Stimulated activated effector memory CD8-positive, alpha-beta T cell treated with anti-CD3 and anti-CD28 coated beads, Interleukin-12 subunit alpha, Interleukin-12 subunit beta, amount 100 ng/mL, for 72 hours (primary cell): ENCODE data around the gene CDH19.

Experiments used
- ATAC-seq: fragments of 150-1000 bp; cut with Tn5 transposase; 2 replicates; pipeline ENCODE4 v1.10.0; 2021
- DNase-seq, 2 donors: peaks; one replicate each; pipeline ENCODE4 v3.0.0; 2021 to 2022; ENCODE audit warnings: low spot score in 2 of 2
- H3K27ac Mint-ChIP-seq: one replicate; pipeline ENCODE4 v1.8.0; 2022; ENCODE audit warnings: mild to moderate bottlenecking, mixed read lengths
- H3K36me3 Mint-ChIP-seq: one replicate; pipeline ENCODE4 v1.8.0; 2022; ENCODE audit warnings: mild to moderate bottlenecking, mixed read lengths
- H3K4me1 Mint-ChIP-seq: one replicate; pipeline ENCODE4 v1.8.0; 2022; ENCODE audit warnings: mixed read lengths
- H3K4me3 Mint-ChIP-seq: one replicate; pipeline ENCODE4 v1.8.0; 2022; ENCODE audit warnings: mild to moderate bottlenecking, mixed read lengths
- H3K9me3 Mint-ChIP-seq: one replicate; pipeline ENCODE4 v1.8.0; 2022; ENCODE audit warnings: mixed read lengths

The CDH19 gene

DNA sequence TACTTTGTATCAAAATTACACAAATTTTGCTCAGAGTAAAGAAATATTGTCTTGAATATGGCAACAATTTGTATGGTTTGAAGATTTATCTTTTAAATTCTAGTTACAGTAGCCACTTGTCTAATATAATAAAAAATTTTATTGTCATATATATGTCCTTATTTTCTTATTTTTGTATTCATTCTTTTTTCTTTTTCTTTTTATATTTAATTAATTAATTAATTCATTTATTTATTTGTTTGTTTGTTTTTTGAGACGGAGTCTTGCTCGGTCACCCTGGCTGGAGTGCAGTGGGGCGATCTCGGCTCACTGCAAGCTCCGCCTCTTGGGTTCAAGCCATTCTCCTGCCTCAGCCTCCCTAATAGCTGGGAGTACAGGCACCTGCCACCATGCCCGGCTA lies 3.7 kb upstream of the CDH19 start:
- no peak for ATAC-seq

DNA sequence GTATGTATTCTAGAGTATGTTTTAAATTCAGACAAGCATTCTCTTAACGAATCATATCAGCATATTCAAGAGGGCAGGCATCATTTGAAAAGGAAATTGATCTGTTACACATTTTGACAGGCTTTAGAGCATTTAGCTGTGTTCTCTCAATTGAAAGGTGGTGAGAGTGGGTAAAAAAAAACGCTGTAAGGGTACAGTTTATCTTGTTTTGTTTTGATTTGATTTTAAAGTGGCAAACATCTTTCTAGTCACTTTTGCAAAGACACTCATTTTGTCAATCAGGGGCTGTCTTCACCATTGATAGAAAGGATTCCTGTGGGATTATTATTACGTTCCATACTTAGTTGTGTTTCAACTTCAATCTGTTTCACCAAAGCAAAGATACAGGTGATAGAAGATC lies 2.2 kb downstream of the CDH19 start:
- Mint-ChIP-seq H3K4me1 (no peaks in the 10 kb centered on the region), H3K27ac (no peak overlapping the region), H3K9me3 (peaks cover 15% of the 10 kb centered on the region), H3K36me3 (no peaks in the 10 kb centered on the region), H3K4me3 (no peak overlapping the region)
- DNase-seq: no peak
- ATAC-seq: no peak

More for the DNA sequence above, 3.7 kb upstream of the CDH19 start:
- Mint-ChIP-seq H3K4me3 (no peak overlapping the region), H3K9me3 (peaks cover 7% of the 10 kb centered on the region), H3K36me3 (no peaks in the 10 kb centered on the region), H3K4me1 (no peaks in the 10 kb centered on the region), H3K27ac (no peak overlapping the region)
- no peak for DNase-seq

DNA sequence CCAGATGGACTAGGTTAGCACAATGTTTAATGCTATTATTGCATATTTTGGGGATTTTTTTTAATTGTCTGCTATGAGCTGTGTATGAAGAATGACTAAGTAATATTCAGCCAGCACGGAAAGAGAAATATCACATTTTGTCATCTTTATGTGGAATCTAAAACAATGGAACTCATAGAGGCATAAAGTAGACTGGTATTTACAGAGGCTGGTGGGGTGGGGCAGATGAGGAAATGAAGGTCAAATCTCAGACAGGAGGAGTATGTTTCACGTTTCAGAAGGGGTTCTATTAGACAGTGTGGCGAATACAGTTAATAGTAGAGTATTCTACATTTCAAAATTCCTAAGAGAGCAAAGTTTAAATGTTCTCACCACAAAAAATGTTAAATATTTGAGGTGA lies 4.7 kb downstream of the CDH19 start:
- ATAC-seq: no peak
- H3K9me3 Mint-ChIP-seq: peaks cover 27% of the 10 kb centered on the region
- H3K27ac Mint-ChIP-seq: no peak overlapping the region
- H3K4me3 Mint-ChIP-seq: no peak overlapping the region
- H3K4me1 Mint-ChIP-seq: no peaks in the 10 kb centered on the region
- DNase-seq: no peak
- H3K36me3 Mint-ChIP-seq: no peaks in the 10 kb centered on the region

DNA sequence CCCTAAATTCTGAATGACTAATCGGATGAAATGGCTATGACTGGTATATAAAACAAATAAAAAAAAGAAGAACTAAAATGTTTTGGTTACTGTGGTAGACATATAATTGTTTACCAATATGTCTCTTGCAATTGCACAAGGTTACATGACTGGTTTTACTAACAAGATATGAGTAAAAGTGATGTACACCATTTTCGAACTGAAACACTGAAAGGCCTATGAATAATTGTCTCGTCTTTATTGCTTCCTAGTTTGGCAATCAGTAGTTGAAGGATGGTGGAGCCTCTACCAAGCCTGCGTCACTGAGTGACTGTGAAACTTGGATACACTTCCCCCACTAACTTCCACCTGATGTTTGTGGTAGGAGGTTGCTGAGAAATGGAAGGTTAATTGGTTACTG lies 16.5 kb downstream of the CDH19 start:
- ATAC-seq (no peak), DNase-seq (no peak)
- Mint-ChIP-seq H3K36me3 (no peaks in the 10 kb centered on the region), H3K9me3 (peaks cover 2% of the 10 kb centered on the region), H3K4me3 (no peak overlapping the region), H3K4me1 (no peaks in the 10 kb centered on the region), H3K27ac (no peak overlapping the region)

DNA sequence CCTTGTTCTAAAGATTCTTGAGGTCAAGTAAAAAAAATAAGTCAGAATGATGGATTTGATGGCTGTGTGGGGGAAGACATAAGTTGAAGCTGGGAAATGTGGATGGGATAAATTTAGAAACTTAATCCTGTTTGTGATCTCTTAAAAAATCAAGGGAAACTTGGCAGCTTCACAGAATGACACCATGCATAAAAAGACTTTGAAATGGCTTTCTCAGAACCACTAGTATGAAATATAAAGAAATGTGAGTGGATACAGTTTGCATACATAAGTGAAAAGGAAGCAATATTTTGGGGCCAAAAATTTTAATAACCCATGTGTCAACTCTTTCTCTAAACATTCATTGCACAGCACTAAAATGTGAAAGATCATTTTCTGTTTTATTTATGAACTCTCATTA lies 21.7 kb downstream of the CDH19 start:
- Mint-ChIP-seq H3K27ac (no peak overlapping the region), H3K4me3 (no peak overlapping the region), H3K36me3 (no peaks in the 10 kb centered on the region), H3K4me1 (no peaks in the 10 kb centered on the region), H3K9me3 (peaks cover 7% of the 10 kb centered on the region)
- DNase-seq (no peak), ATAC-seq (no peak)

DNA sequence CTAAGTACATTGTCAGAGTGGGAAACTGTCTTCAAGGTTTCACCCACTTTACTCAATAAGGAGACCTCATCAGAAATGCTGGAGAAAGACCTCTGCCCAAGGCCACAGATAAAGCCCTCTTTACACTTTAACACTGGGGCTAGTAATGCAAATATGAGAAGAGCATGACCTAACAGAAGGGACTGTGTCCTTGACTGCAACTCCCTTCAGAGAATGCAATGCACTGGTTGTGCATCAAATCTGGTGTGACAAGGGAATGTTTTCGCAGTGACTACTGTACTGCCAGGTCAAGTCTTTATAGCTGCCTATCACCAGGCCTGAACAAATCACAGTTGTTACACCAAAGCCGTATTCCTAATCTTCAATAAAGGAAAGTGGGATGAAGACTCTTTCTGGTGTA lies 28.6 kb downstream of the CDH19 start:
- DNase-seq (no peak), ATAC-seq (no peak)
- H3K4me1 Mint-ChIP-seq: no peaks in the 10 kb centered on the region
- no peak overlapping the region for H3K27ac Mint-ChIP-seq
- H3K36me3 Mint-ChIP-seq: no peaks in the 10 kb centered on the region
- peaks cover 9% of the 10 kb centered on the region for H3K9me3 Mint-ChIP-seq
- H3K4me3 Mint-ChIP-seq: no peak overlapping the region

DNA sequence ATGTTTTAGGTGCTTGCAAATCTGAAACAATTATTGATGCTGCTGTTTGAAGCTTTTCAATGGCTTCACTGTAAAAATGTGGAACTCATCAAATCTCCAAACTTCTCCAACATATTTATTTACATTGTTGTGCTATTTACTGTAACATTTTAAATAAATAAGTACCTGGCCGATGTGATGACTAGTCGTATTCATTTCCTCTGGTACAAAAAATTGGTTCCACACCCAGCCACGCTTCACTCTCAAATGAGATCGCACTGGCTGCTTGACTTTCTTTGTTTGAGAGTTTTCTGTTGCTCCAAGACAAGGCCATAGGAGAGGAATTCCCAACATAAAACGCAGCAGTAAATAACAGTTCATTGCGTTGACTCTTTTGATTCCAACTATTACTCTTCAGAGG lies 32.0 kb downstream of the CDH19 start:
- DNase-seq: no peak
- Mint-ChIP-seq H3K4me3 (no peak overlapping the region), H3K36me3 (no peaks in the 10 kb centered on the region), H3K4me1 (no peaks in the 10 kb centered on the region), H3K9me3 (peaks cover 6% of the 10 kb centered on the region), H3K27ac (no peak overlapping the region)
- no peak for ATAC-seq

DNA sequence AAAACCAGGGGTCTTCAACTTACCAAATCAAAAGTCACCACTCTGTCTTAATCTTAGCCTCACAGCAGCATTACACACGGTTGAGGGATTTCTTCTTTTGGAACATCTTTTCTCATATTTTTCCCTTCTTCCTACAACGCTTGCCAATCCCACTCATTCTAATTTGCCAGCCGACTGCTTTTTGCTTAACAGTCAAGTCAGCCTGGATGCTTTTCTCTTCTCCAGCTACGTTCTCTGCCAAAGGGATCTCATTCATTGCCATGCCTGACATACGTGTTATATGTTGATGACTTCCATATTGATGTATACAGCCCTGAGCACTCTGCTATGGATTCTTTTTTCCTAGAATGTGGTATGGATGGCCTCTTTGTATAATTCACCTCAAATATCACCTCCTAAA lies 37.3 kb downstream of the CDH19 start:
- no peak for ATAC-seq
- Mint-ChIP-seq H3K27ac (no peak overlapping the region), H3K36me3 (no peaks in the 10 kb centered on the region), H3K4me1 (no peaks in the 10 kb centered on the region), H3K4me3 (no peak overlapping the region), H3K9me3 (peaks cover 13% of the 10 kb centered on the region)
- no peak for DNase-seq

DNA sequence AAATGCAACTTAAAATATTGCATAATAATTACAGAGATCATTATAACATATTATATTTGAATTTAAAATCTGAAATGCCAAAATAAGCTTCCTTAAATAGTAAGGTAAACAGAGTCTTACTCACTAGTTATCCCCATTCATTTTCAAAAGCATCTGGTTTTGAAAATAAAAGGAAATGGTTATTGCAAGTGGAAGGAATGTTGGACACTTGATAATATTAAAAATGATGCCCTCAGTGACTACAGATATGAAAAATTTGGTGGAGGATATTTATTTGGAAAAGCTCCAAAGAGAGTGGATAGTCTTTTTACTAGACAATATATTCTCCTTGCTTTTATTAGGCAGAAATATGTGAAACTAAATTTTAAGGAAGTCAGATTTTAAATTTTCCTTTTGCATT lies 39.7 kb downstream of the CDH19 start:
- no peak overlapping the region for H3K4me3 Mint-ChIP-seq
- H3K27ac Mint-ChIP-seq: no peak overlapping the region
- ATAC-seq (no peak), DNase-seq (no peak)
- H3K36me3 Mint-ChIP-seq: no peaks in the 10 kb centered on the region
- H3K9me3 Mint-ChIP-seq: peaks cover 13% of the 10 kb centered on the region
- no peaks in the 10 kb centered on the region for H3K4me1 Mint-ChIP-seq

DNA sequence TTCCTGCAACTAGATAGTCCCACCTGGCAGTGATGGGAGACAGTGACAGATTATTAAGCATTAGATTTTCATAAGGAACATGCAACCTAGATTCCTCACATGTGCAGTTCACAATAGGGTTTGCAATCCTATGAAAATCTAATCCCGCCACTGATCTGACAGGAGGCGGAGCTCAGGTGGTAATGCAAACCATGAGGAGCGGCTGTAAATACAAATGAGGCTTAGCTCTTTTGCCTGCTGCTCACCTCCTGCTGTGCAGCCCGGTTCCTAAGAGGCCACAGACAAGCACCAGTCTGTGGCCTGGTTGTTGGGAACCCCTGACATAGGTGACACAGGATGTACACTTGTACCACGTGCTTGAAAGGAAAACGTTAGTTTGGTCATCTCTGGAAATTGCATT lies 41.6 kb downstream of the CDH19 start:
- Mint-ChIP-seq H3K36me3 (no peaks in the 10 kb centered on the region), H3K4me3 (no peak overlapping the region), H3K27ac (no peak overlapping the region), H3K9me3 (peaks cover 14% of the 10 kb centered on the region), H3K4me1 (no peaks in the 10 kb centered on the region)
- ATAC-seq (no peak), DNase-seq (no peak)

DNA sequence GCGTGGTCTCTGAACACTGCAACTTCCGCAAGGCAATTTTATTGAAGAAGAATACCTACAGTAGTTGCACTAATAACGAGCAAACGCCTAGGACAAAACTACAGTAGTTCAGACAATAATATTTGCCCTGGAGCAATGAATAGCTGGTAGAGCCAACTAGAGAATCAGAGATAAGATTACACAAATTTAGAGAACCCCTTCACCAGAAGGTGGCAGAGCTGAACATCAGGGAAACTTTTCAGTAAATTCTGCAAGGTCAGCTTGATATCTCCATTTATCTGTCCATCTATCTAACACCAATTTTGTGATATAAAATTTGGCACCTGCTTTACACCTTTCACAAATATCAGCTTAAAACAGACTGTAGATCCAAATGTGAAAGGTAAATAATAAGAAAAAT lies 43.8 kb downstream of the CDH19 start:
- Mint-ChIP-seq H3K4me1 (no peaks in the 10 kb centered on the region), H3K9me3 (peaks cover 6% of the 10 kb centered on the region), H3K27ac (no peak overlapping the region), H3K36me3 (no peaks in the 10 kb centered on the region), H3K4me3 (no peak overlapping the region)
- DNase-seq: no peak
- ATAC-seq: no peak

DNA sequence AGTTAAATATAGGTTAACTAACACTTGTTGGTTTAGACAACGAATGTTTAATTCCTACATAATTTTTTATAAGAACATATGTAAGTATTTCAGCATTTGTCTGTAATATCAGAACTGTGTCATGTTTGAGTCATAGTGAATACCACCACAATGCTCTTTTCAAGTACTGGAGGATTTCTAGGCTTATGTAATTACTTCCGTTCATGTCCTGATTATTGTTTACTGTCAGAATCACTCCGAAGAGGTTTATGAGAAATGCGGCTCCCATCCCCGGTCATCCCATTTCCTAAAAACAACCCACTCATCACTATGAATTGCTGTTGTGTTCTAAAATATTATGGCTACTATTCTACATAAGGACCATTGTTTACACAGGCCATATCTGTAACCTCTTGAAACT lies 45.1 kb downstream of the CDH19 start:
- ATAC-seq: no peak
- no peaks in the 10 kb centered on the region for H3K4me1 Mint-ChIP-seq
- H3K4me3 Mint-ChIP-seq: no peak overlapping the region
- H3K36me3 Mint-ChIP-seq: no peaks in the 10 kb centered on the region
- H3K27ac Mint-ChIP-seq: no peak overlapping the region
- H3K9me3 Mint-ChIP-seq: peaks cover 6% of the 10 kb centered on the region
- no peak for DNase-seq

DNA sequence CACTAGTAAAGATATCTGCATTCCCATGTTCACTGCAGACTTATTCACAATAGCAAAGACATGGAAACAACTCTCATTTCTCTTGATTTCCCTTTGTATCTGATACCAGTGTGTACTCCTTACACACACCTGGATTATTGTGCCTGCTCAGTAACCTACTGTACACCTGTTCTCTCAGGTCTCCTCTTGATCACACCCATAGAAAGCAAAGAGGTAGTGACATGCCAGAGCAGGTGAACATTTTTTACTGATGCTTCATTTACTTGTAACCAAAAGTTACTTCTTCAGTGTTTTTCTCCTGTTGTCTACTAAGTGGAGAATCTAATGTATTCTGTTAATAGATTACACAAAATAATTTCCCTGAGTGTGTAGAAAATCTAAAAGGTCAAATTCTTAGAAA lies 46.8 kb downstream of the CDH19 start:
- Mint-ChIP-seq H3K9me3 (peaks cover 10% of the 10 kb centered on the region), H3K4me3 (no peak overlapping the region), H3K36me3 (no peaks in the 10 kb centered on the region), H3K27ac (no peak overlapping the region), H3K4me1 (no peaks in the 10 kb centered on the region)
- DNase-seq (no peak), ATAC-seq (no peak)

DNA sequence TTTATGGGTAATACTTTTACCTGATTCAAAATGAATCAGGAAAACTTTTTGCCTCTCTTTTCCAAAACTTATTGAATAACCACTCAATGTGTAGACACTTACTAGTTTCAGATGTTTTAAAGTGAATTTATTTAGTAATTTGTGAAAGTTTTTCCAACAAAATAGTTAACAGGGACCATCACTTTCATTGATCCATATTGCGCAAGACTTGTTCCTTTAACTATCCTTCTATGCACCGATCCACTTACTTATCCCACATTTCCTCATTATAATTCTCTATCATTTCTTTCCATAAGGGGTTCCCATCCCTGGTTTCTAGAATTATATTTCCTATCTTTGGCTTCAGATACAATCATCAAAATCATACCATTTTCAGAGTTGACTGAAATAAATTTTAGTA lies 48.3 kb downstream of the CDH19 start:
- peaks cover 10% of the 10 kb centered on the region for H3K9me3 Mint-ChIP-seq
- no peak for DNase-seq
- H3K27ac Mint-ChIP-seq: no peak overlapping the region
- no peaks in the 10 kb centered on the region for H3K36me3 Mint-ChIP-seq
- ATAC-seq: no peak
- H3K4me1 Mint-ChIP-seq: no peaks in the 10 kb centered on the region
- H3K4me3 Mint-ChIP-seq: no peak overlapping the region

DNA sequence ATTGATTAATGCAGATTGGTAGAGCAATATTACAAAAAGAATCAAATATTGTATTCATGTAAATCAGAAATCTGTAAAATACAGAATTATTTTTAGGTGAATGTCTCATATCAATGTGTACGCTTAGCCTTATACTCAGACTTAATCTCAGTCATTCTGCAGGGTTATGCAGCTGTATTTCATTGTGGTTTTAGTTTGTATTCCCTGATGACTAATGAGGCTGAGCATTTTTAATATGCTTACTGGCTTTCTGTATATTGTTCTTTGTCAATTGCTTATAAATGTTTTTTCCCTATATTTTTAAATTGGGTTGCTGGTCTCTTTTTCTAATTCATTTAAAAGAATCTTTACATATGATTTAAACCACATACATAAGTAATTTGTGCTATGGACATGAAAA lies 50.1 kb downstream of the CDH19 start:
- Mint-ChIP-seq H3K27ac (no peak overlapping the region), H3K4me1 (no peaks in the 10 kb centered on the region), H3K36me3 (no peaks in the 10 kb centered on the region), H3K4me3 (no peak overlapping the region), H3K9me3 (peaks cover 9% of the 10 kb centered on the region)
- DNase-seq (no peak), ATAC-seq (no peak)

DNA sequence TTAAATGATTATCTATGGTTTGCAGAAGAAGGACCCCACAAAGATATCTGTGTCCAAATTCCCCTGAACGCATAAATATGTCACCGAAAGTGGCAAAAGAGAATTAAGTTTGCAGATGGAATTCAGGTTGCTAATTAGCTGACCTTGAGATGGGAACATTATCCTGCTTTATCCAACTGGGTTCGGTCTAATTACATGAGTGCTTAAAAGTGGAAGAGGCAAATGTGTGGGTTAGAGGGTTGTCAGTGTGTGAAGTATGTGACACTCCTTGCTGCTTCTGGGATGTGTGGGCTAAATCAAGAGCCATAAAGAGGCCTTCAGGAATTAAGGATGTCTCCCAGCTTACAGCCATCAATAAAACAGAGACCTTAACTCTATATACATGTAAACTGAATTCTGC lies 53.5 kb downstream of the CDH19 start:
- H3K4me1 Mint-ChIP-seq: no peaks in the 10 kb centered on the region
- peaks cover 24% of the 10 kb centered on the region for H3K9me3 Mint-ChIP-seq
- DNase-seq (no peak), ATAC-seq (no peak)
- no peaks in the 10 kb centered on the region for H3K36me3 Mint-ChIP-seq
- no peak overlapping the region for H3K27ac Mint-ChIP-seq
- H3K4me3 Mint-ChIP-seq: no peak overlapping the region

DNA sequence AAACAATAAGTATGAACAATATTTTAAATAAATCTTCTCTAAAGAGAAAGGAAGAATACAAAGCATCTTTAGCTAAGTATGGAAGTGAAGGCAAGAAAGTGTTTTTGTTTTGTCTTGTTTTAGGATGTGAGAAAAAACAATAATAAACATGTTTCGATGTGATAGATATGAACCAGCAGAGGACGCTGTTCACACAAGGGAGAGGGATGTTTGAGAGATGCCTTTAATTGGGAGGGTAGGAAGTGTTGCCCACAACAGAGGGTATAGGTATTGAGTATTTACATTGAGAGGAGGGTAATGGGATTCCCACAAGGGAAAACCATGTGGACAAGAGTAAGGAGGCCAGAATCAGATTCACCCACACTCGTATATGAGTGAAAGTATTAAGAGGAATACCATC lies 55.1 kb downstream of the CDH19 start:
- Mint-ChIP-seq H3K9me3 (peaks cover 27% of the 10 kb centered on the region), H3K36me3 (no peaks in the 10 kb centered on the region), H3K27ac (no peak overlapping the region), H3K4me1 (no peaks in the 10 kb centered on the region), H3K4me3 (no peak overlapping the region)
- DNase-seq (no peak), ATAC-seq (no peak)
